Stimulated activated CD8-positive, alpha-beta memory T cell treated with anti-CD3 and anti-CD28 coated beads, Interleukin-4, amount 100 ng/mL, for 4 hours (primary cell): ENCODE results near the gene KRT27.
"Not testable (repeated sequence)": the region's sequence is repeated elsewhere in the genome, so short reads cannot be mapped to it uniquely, and the experiment has no call there.

Experiments
- DNase-seq, 2 donors: peaks; one replicate each; pipeline ENCODE4 v3.0.0-alpha.2; 2020; ENCODE audit warnings: low read depth in 2 of 2, low spot score in 1 of 2

KRT27 gene, protein sequence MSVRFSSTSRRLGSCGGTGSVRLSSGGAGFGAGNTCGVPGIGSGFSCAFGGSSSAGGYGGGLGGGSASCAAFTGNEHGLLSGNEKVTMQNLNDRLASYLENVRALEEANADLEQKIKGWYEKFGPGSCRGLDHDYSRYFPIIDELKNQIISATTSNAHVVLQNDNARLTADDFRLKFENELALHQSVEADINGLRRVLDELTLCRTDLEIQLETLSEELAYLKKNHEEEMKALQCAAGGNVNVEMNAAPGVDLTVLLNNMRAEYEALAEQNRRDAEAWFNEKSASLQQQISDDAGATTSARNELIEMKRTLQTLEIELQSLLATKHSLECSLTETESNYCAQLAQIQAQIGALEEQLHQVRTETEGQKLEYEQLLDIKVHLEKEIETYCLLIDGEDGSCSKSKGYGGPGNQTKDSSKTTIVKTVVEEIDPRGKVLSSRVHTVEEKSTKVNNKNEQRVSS

DNA sequence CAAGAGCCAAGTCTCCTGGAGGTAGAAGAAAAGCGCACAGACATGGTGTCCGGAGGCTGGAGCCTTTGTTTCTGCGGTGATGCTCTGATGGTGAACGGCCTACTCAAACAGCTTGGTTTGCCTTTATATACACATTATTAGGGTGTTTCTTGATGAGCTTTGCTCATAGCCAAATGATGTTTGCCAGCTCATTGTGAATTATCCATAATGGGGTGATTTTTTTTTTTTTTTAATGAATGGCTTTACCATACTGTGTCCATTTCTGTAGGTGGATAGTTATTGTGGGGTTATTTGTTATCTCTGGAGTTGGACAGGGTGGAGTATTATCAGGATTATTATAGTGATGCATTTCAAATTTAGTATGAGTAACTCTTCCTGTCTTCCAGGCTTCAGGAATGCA lies at the start of gene KRT27:
Gene KRT27, minus strand, starts transcription at position 101 of the 400 bp plus-strand sequence. Its CDS starts 57 bp downstream, at position 44.
- DNase-seq: no peak

DNA sequence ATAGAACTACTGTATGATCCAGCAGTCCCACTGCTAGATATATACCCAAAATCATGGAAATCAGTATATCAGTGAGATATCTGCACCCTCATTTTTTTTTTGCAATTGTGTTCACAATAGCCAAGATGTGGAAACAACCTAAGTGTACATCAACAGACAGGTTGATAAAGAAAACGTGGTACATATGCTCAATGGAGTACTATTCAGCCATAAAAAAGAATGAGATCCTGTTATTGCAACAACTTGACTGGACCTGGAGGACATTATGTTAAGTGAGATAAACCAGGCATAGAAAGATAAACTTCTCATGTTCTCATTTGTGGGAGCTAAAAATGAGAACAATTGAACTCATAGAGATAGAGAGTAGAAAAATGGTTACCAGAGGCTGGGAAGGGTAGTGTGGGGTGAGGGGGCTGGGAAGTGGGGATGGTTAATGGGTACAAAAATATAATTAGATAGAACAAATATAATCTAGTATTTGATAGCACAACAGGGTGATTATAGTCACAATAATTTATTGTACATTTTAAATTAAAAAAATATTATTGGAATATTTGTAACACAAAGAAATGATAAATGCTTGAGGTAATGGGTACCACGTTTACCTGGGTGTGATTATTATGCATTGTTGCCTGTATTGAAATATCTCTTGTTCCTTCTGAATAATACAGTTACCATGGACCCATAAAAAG lies 47.9 kb upstream of the KRT27 start:
- no peak for DNase-seq

DNA sequence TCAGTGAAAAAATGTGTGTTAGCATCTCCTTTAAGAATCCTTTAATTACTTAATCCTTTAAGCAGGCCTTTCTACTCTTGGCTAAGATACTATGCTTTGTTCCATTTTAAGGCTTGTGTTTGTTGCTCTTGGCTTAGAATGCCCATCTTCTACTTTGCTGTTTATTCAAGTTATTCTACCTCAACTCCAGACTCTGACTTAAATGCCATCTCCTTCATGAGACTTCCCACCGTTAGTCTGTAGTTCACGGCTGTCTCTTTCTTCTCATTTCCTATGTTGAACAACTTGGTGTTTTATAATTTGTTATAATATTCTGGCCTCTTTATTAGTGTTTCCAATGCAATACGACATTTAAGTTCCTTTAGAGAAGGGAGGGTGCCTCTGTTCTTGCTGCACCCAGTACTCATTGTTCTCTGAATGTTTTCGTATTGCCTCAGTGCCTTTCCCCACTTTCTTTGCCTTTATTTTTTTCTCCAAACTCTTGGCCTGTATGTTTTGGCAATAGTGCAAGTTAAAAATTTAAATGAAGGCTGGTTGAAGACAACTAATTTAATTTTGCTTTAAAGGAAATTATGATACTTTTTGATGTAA lies 46.2 kb upstream of the KRT27 start:
- no peak for DNase-seq

DNA sequence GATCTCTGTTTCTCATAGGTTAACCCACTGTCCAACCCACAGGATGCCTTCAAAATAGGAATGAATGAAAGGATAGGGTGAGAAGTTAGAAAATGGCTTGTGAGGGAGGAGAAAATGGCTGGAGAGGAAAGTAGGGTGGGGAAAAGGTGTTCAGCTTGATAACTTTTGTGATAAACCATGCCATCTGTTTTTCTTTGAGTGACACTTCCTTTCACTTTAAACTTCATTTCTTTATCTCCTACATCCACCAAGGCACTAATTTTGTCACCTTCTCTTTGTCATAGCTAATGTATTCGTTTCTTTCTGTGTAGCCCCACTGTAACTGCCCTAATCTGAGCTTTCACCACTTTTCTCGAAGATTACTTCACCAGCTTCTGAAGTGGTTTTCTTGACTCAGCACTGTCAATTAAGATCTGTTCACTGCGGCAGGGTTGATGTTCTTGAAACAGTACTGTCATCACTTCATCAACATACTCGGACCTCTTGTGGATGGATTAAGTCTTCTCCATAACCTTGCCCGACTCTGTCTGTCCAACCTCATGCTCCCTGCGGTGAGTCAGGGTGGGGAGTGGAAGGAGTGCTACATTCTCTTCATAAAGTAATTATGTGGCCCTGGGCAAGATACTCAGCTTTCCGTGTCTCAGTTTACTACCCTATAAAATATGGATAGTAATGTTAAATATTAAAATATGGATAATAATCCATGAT lies 45.5 kb upstream of the KRT27 start:
- no peak for DNase-seq

DNA sequence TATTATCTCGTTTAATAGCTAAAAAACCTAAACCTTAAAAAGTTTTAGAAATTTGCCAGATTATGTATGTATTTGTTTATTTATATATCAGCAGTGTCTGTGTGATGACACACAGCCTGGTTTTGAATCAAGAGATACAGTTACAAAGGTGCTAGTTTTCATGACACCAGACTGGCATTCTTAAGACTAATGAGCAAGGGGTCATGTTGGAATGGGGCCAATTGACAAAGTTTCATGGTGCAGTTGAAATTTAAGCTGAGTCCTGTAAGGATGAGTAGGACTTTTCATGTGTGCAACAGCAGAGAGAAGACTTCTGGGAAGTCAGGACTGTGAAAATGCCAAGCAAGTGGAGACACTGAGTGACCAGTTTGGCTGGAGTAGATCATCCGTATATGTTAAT lies 43.2 kb upstream of the KRT27 start:
- DNase-seq: no peak

DNA sequence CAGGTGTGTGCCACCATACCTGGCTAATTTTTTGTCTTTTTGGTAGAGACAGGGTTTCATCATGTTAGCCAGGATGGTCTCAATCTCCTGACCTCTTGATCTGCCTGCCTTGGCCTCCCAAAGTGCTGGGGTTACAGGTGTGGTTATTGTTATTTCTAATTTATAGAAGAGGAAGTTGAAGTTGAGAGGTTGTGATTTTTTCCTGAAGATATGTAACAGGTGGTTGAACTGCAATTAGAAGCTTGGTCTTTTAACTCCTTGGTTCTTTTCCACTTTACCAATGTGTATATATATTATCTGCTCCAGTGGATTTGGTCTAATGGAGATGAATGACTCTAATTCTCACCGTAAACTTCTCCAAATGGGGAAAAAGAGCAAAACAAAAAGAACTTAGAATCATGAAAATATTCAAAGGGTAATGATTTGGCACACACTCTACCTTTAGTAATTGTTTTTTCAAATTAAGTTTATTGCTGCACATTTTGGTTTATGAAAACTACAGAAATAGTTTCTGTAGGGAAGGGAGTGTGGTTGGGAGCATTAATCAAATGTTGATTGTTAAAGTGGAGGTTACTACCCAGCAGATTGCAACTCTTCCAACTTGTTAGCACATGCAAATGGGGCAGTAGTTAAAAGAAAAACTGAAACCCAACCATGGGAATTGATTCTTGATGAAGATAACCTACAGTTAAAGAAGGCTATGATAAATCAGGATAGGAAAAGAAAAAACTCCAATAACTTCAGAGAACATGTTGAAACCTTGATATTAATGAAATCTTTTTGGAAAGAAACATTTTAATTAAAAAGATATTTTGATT lies 41.9 kb upstream of the KRT27 start:
- no peak for DNase-seq

DNA sequence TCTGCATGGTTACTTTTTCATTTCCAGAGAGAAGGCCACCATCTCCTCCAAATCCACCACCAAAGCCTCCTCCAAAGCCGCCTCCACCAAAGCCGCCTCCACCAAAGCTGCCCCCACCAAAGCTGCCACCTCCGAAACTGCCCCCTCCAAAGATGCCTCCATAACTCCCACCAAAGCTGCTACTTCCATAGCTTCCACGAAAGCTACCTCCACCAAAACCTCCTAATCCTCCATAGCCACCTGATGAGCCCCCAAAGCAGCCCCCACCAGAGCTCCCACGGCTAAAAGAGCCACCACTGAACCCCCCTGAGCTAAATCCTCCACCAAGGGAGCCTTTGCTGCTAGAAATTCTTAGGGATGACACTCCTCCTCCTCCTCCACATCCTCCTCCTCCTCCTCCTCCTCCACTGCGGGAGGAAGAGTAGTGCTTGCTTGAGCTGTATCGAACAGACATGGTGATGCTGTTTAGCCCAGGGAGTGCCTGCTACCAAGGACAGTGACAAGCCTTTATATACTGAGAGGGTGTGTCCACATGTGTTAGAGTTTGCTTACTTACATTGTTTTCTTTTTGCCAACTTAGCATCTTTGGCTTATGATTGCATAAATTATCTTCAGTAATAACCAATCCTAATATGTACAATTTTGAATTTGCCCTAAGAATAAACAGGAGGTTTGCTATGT lies 39.9 kb upstream of the KRT27 start, which contains the start of gene KRT10:
Gene KRT10, minus strand, starts transcription at position 483 of the 681 bp plus-strand sequence. Its CDS starts 29 bp downstream, at position 454.
- DNase-seq: no peak

DNA sequence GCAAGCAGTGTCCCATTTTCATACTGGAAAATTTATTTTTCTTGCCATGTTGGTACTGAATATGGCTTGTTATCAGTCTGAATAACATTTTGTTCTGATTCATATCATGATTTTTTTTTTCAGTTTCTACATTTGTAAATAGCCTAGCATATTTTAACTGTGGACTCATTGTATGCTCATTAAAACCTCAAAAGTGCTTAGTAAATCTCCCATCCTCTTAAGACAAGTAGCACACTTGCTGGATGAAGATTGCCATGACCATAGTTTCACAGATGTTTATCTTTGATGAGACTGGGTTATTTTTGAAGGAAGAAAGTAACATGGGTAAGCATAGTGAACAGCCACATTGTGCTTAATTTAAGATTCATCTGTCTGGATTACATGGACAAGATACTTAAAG lies 39.2 kb upstream of the KRT27 start:
- DNase-seq: no peak

DNA sequence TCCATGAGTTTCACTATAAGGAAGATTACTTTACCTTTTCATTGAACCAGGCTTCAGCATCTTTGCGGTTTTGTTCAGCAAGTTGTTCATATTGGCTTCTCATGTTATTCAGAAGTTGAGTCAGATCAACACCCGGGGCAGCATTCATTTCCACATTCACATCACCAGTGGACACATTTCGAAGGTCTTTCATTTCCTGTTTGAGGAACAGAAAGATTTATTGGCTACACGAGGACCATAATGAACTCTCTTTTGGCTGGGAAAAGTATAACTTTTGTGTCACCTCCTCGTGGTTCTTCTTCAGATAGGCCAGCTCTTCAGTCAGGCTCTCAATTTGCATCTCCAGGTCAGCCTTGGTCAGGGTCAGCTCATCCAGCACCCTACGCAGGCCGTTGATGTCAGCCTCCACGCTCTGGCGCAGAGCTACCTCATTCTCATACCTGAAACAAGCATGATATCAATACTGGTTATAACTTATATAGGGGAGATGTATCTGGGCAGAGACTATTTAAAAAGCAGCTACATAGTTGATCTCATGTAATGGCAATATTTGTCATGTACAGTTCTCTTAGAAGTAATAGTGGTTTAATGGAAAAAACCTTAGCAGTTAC lies 38.0 kb upstream of the KRT27 start:
- DNase-seq: no peak

DNA sequence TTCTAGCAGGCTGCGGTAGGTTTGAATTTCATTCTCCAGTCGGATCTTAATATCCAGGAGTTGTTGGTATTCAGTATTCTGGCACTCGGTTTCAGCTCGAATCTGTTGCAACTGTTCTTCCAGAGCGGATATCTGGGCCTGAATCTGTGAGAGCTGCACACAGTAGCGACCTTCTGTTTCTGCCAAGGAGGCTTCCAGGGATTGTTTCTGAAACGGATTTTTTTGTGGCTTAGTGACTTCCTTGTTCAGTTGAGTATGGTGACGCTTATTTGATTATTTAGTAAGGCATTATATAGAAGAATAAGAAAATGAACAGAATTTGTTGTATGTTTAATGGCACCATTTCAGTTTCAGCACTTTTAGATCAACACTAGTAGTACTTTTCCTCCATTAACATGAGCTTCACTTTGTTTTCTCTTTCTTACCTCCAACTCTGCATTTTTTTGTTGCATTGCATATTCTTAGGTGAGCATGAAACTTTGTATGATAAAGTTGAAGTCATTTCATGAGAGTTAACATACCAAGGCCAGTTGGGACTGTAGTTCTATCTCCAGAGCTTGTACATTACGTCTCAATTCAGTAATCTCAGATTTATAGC lies 37.3 kb upstream of the KRT27 start:
- no peak for DNase-seq

DNA sequence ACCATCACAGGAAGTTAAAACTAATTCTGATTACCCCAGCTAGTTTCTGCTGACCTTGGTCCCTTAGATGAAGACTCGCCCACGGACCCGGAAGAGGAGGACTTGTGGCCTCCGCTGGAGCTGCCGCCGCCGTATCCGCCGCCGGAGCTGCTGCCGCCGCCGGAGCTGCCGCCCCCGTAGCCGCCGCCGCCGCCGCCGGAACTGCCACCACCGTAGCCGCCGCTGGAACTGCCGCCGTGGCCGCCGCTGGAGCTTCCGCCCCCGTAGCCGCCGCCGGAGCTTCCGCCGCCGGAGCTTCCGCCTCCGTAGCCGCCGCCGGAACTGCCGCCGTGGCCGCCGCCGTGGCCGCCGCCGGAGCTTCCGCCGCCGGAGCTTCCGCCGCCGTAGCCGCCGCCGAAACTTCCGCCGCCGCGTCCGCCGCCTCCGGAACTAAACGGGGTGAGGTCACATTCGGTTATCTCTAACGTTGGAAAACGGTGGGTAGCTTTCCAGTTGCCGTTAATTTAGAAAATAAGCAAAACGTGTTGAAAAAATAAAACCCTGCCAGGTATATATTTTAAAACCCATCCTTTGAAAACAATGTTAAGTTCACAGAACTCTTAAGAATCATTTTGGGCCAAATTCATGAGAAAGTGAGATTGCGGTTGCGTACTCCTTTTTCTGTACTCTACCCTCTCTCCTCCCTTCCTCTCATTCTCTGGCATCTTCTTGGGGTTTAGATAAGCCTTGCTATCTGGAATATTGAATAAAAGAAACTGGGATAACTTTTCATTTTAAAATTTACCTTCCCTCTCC lies 36.6 kb upstream of the KRT27 start:
- peak; percentile 63 to 69 for DNase-seq

DNA sequence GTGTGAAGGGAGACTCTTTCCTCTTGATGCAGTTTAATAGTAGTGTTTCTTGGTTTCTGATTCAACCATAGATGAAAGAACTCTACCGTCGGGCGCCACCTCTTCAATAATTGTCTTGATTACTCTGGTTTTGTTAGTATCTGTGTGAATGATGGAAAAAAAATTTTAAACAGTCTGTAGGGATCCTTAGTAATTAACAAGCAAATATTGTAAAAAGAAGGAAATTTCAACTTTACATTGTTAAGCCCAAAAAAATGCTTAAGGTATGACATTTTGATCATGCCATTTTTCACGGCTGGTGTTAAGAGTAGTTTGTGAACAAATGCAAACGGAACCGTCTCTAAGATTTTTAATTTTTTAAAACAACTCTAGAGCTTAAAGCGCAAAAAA lies 36.0 kb upstream of the KRT27 start:
- DNase-seq: no peak

DNA sequence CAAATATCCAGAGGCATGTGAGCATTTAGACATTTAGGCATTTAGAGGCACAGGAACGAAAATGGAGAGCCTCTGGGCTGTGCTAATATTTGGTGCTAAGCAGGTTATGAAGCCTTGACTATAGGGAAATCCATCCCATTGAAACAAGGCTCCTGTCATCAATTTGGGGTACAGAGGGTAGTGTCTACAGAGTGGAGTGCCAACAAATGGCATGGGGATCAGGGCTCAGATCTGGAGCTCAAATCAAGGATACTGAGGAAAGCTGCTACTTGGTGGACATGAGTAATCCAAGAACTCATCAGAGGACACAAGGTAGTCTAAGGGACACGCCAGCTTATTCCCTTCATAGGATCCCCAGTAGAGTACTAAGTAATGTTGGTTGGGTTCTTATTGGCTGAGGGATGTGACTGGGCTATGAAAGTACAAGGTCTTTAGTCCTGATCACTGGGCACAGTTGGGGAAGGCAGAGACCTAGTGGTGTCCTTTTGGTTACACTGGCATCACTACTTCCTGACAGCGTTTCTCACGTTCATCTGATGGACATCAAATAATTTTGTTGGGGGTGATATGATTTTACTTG lies 34.8 kb upstream of the KRT27 start:
- no peak for DNase-seq

DNA sequence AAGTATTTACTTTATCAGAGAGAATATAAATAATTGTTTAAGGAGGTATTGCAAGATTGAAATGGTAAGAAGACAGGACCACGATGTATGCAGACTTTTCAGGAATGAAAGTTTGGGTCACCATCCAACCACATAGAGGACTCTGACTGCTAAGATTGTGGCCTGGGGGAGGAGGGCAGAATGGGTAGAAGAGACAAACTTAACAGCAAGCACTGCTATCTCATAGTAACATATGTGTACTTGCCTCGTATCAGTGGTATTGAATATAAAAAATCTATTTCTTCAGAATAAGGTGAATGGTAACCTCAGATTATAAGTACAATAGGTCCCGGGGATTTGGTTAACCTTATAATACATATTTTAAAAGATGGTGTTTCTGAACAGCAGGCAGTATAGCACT lies 34.2 kb upstream of the KRT27 start:
- DNase-seq: no peak

DNA sequence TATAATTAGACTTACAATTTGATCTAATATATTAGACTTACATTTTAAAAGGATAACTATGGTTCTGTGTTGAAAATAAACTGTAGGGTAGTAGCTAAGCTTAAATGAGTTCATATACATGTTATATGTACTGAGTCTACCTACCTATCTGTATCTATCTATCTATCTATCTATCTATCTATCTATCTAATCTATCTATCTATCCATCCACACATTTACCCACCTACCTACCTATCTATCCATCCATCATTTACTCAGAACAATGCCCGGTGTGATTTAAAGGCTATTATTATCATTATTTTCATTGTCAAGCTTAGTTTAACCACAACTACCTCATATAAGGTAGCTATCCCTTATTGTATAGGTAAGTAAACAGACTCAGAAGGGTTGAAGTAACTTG lies 33.0 kb upstream of the KRT27 start:
- no peak for DNase-seq

DNA sequence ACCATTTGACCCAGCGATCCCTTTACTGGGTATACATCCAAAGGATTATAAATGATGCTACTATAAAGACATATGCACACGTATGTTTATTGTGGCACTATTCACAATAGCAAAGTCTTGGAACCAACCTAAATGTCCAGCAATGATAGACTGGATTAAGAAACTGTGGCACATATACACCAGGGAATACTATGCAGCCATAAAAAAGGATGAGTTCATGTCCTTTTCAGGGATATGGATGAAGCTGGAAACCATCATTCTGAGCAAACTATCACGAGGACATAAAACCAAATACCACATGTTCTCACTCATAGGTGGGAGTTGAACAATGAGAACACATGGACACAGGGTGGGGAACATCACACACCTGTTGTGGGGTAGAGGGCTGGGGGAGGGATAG lies 32.3 kb upstream of the KRT27 start:
- not testable (repeated sequence) for DNase-seq

DNA sequence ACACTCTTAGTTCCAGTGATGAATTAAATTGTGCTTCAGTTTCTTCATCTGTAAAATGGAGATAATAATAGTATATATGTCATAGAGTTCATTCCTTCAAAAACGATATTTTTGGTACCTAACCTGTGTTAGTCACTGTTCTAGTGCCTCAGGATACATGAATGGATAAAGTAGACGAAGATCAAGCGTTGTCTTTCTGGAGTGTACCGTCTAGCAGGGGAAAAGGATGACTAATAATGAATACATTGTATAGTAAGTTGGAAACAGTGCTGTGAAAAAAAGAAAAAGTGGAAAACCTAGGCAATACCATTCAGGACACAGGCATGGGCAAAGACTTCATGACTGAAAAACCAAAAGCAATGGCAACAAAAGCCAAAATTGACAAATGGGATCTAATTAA lies 31.5 kb upstream of the KRT27 start:
- DNase-seq: no peak

DNA sequence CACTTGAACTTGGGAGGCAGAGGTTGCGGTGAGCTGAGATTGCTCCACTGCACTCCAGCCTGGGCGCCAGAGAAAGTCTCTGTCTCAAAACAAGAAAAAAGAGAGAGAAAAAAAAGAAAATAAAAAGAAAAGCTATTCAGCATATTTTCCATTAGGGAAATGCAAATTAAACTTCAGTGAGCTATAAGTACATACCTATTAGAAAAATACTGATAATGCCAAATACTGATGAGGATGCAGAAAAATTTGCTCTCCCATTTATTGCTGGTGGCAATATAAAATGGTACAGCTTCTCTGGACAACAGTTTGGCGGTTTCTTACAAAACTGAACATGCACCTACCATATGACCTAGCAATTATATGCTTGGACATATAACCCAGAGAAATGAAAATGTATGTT lies 30.3 kb upstream of the KRT27 start:
- no peak for DNase-seq
